ENCODE measurements around the gene AGPAT4. TPM values are rescaled to one million over a fixed set of nuclear protein-coding genes. Genes with fewer than 3 reads are reported as not detected.
"Not testable (repeated sequence)": the region's sequence is repeated elsewhere in the genome, so short reads cannot be mapped to it uniquely, and the experiment has no call there.

Gene AGPAT4
- total RNA-seq, 4 donors from 2014 or later: 10.5 to 20.8 (median 12.6) TPM

GRCh38 chr6:161227004-161227960 is 46.6 kb downstream of the AGPAT4 start:
- Histone ChIP-seq H3K4me3 (no peak overlapping the region), H3K27ac (peak overlapping the region in 1 of 4 donors; percentile 68), H3K27me3 (no peaks in the 10 kb centered on the region), H3K9me3 (no peaks in the 10 kb centered on the region), H3K4me1 (peaks cover 0 to 33% (median 13%) of the 10 kb centered on the region in 4 donors), H3K36me3 (no peaks in the 10 kb centered on the region)
- DNase-seq (ENCODE audit: low spot score in 2 of 2): no peak
- WGBS, 2 donors: 79 to 85% methylated on average over 15 of the region's 15 CpGs
- TF ChIP-seq POLR2A (IDR thresholded peaks at IDR 0.05) (no peak), EP300 (IDR thresholded peaks at IDR 0.05) (no peak), CTCF (IDR thresholded peaks at IDR 0.05) (no peak)

- no peaks in the 10 kb centered on the region for H3K27me3 ChIP-seq
- 53 to 64% methylated on average over 8 of the region's 8 CpGs for WGBS, 2 donors
- peaks cover 0 to 33% (median 13%) of the 10 kb centered on the region in 4 donors for H3K4me1 ChIP-seq
- H3K27ac ChIP-seq: peak overlapping the region in 2 of 4 donors; percentile 33 to 46
- H3K36me3 ChIP-seq: no peaks in the 10 kb centered on the region
- no peak for DNase-seq (ENCODE audit: low spot score in 2 of 2)
- TF ChIP-seq EP300 (IDR thresholded peaks at IDR 0.05) (no peak), POLR2A (IDR thresholded peaks at IDR 0.05) (no peak), CTCF (IDR thresholded peaks at IDR 0.05) (no peak)
- no peak overlapping the region for H3K4me3 ChIP-seq
- H3K9me3 ChIP-seq: no peaks in the 10 kb centered on the region
These were observed 47.6 kb downstream of the AGPAT4 start for GRCh38 chr6:161226009-161226964.

GRCh38 chr6:161225681-161226008 is 48.2 kb downstream of the AGPAT4 start:
- no peak for DNase-seq (ENCODE audit: low spot score in 2 of 2)
- TF ChIP-seq CTCF (IDR thresholded peaks at IDR 0.05) (no peak), POLR2A (IDR thresholded peaks at IDR 0.05) (no peak), EP300 (IDR thresholded peaks at IDR 0.05) (no peak)
- WGBS, 2 donors: 68 to 69% methylated on average over 8 of the region's 8 CpGs
- Histone ChIP-seq H3K4me1 (peaks cover 0 to 33% (median 13%) of the 10 kb centered on the region in 4 donors), H3K4me3 (no peak overlapping the region), H3K36me3 (peaks cover 0 to 3% (median 0%) of the 10 kb centered on the region in 3 donors), H3K9me3 (no peaks in the 10 kb centered on the region), H3K27ac (no peak overlapping the region), H3K27me3 (no peaks in the 10 kb centered on the region)

DNA sequence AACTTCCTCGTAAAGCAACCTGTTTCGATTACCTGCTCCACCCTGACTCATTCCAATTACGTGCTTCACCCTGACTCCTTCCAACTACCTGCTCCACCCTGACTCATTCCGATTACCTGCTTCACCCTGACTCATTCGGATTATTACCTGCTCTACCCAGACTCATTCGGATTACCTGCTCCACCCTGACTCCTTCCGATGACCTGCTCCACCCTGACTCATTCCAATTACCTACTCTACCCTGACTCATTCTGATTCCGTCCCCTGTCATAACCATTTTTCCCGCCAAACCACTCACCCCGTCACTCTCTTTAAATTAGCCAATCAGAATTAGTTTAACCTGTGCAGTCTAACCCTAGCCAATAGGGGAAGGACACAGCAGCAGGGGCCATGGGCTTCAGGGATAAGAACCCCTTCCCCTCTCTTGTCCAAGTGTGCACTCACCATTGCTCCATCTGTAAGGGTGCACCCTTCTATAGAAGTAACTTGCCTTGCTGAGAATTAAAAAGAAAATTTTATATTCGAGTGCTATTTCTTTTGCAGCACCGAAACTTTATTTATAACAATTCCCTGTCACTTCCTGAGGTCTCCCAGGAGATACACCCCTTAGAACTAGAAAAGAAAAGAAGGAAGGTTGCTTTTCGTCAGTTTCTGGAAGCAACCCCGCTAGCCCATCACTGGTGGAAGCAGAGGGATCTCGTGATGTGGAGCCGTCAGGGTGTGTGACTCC is 48.7 kb downstream of the AGPAT4 start:
- H3K4me3 ChIP-seq; DNase-seq (ENCODE audit: low spot score in 2 of 2); H3K9me3 ChIP-seq; H3K27me3 ChIP-seq; H3K36me3 ChIP-seq; H3K27ac ChIP-seq: not testable (repeated sequence)
- peaks cover 0 to 33% (median 13%) of the 10 kb centered on the region in 4 donors for H3K4me1 ChIP-seq
- WGBS, 2 donors: 94 to 95% methylated on average over 16 of the region's 16 CpGs

DNA sequence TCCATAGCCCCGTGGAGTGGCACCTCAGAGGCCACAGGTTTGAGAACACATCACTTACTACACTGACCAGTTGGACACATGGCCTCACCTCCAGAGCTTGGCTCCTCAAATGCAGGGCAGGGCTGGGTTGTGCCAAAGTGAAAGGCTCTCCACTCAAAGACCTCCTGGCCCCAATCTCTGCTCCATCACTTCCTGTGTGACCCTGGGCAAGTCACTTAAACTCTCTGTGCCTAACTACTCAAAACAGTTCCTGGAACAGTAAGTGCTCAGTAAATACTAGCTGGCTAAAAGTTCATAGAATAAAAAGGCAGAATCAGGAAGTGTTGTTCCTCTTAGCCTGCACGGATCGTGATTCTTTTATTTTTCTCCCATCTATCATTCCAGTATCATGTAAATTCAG is 50.2 kb downstream of the AGPAT4 start:
- Histone ChIP-seq H3K4me1 (peaks cover 0 to 22% (median 10%) of the 10 kb centered on the region in 4 donors), H3K36me3 (peaks cover 0 to 3% (median 0%) of the 10 kb centered on the region in 3 donors), H3K27ac (no peak overlapping the region), H3K9me3 (no peaks in the 10 kb centered on the region), H3K4me3 (no peak overlapping the region), H3K27me3 (no peaks in the 10 kb centered on the region)
- WGBS, 2 donors: 94 to 96% methylated on average over 3 of the region's 3 CpGs
- no peak for DNase-seq (ENCODE audit: low spot score in 2 of 2)
- TF ChIP-seq CTCF (IDR thresholded peaks at IDR 0.05) (no peak), EP300 (IDR thresholded peaks at IDR 0.05) (no peak), POLR2A (IDR thresholded peaks at IDR 0.05) (no peak)
